Calu3 (cell line): ENCODE measurements around the gene ZNF780B. TPM values are rescaled to one million over a fixed set of nuclear protein-coding genes. Genes with fewer than 3 reads are reported as not detected.
A peak's percentile ranks its signal among the peaks of the same experiment; 100 is the strongest.

Experiments
- BruUV-seq: library from RNA; stranded (reverse); fragments of 400-500 nt; replicated peaks from 2 replicates; lab custom pipeline; 2021; lab: Mats Ljungman, UMichigan
- CTCF ChIA-PET: fragments of 300-600 bp; sonication (Branson Sonifier 250); formaldehyde crosslinking; loops from one replicate; lab custom pipeline; 2022; ENCODE audit warnings: antibody characterized with exemption; lab: Charles Lee
- DNase-seq: peaks from one replicate; pipeline ENCODE4 v3.0.0; 2022
- H3K27ac Mint-ChIP-seq: one replicate; pipeline ENCODE4 v1.8.0; 2022; ENCODE audit warnings: mixed read lengths; ENCODE audit not compliant: unreplicated experiment
- H3K27me3 Mint-ChIP-seq: one replicate; pipeline ENCODE4 v1.8.0; 2022; ENCODE audit warnings: mixed read lengths; ENCODE audit not compliant: unreplicated experiment
- H3K36me3 Mint-ChIP-seq: one replicate; pipeline ENCODE4 v1.8.0; 2022; ENCODE audit warnings: mild to moderate bottlenecking, moderate library complexity, mixed read lengths; ENCODE audit not compliant: insufficient read depth, unreplicated experiment
- H3K4me1 Mint-ChIP-seq: one replicate; pipeline ENCODE4 v1.8.0; 2022; ENCODE audit warnings: mild to moderate bottlenecking, low read depth, mixed read lengths; ENCODE audit not compliant: unreplicated experiment
- H3K4me3 Mint-ChIP-seq: one replicate; pipeline ENCODE4 v1.8.0; 2022; ENCODE audit warnings: mild to moderate bottlenecking, low read depth, moderate library complexity, mixed read lengths; ENCODE audit not compliant: unreplicated experiment
- H3K9me3 Mint-ChIP-seq: one replicate; pipeline ENCODE4 v1.8.0; 2022; ENCODE audit warnings: low read depth, mixed read lengths; ENCODE audit not compliant: unreplicated experiment
- CTCF ChIP-seq: fragments of 200-600 bp; IDR thresholded peaks from one replicate; pipeline ENCODE4 v1.8.0; 2022; ENCODE audit warnings: antibody characterized with exemption; ENCODE audit not compliant: unreplicated experiment
- intact Hi-C: fragments of 100-400 bp; cut with micrococcal nuclease; formaldehyde crosslinking; loops from one replicate; pipeline ENCODE4 v1.10.0; 2022; ENCODE audit not compliant: unreplicated experiment
- total RNA-seq: library from RNA; stranded (reverse); gene quantifications from 2 replicates; pipeline ENCODE4 v1.2.3, GENCODE V29; 2022

ZNF780B gene
- total RNA-seq, 1 experiment from 2014 or later, result 30.2 TPM

DNA sequence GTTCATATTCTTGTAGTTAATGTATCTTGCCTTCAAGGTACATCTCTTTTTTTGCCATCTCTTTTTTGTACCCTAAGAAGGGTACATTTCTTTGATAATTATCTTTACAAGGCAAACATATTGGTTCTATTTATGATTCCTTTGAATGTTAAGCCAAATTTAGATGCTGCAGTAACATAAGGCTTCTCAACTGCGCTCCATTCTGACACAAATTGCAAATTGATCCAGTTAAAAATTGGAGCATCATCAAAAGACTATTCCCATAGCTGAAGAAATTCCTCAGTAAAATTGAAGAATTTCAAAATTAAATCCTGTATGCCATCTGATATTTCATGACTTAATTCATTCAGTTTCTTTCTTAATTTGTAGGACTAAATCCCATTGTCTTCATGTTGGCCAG, 37.4 kb upstream of the ZNF780B start:
- CTCF ChIA-PET, result no interaction called here
- peaks cover 10% of the 10 kb centered on the region for H3K27me3 Mint-ChIP-seq
- no peak overlapping the region for H3K27ac Mint-ChIP-seq
- DNase-seq, result no peak
- H3K9me3 Mint-ChIP-seq, result peaks cover 2% of the 10 kb centered on the region
- no TSS peak for BruUV-seq
- intact Hi-C loops, result no loop called here
- H3K4me3 Mint-ChIP-seq, result no peak overlapping the region
- TF ChIP-seq CTCF, result no peak
- H3K36me3 Mint-ChIP-seq, result peaks cover 25% of the 10 kb centered on the region
- H3K4me1 Mint-ChIP-seq, result peaks cover 17% of the 10 kb centered on the region

DNA sequence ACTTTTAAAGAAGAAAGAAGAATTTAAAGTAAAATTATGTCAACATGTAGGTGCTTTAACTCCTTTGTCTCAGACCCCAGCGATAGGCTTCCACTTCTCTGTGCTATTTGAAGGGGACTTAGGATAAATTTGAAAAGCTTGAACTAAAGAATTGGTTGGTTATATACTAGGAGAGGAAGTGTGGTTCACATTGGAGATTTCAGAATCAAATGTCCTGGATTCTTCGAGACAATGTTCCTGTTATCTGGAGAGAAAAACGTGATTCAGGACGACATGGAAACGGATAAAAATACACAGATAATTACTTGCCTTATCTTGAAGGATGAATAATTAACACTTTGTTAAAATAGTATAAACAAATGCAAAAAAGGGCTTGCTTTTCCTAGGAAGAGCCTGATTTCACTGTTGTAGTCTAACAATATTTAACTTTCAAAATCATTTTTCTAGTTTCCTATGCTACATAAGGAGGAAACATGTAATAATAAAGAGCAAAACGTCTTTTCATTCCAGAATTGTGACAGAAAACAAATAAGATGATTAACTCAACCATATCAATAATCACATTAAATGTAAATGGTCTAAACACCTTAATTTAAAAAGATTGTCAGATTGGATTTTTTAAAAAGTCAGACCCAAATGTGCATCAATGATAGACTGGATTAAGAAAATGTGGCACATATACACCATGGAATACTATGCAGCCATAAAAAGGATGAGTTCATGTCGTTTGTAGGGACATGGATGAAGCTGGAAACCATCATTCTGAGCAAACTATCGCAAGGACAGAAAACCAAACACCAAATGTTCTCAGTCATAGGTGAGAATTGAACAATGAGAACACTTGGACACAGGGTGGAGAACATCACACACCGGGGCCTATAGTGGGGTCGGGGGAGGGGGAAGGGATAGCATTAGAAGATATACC, 35.4 kb upstream of the ZNF780B start:
- Mint-ChIP-seq H3K9me3 (no peaks in the 10 kb centered on the region), H3K27ac (peak overlapping the region; percentile 97), H3K27me3 (no peaks in the 10 kb centered on the region), H3K4me3 (peak overlapping the region; percentile 95), H3K4me1 (peaks cover 17% of the 10 kb centered on the region), H3K36me3 (peaks cover 20% of the 10 kb centered on the region)
- TF ChIP-seq CTCF, result no peak
- TSS peak; percentile 78 for BruUV-seq
- no peak for DNase-seq
- intact Hi-C loops, result no loop called here
- CTCF ChIA-PET, result interaction anchor here (0.5 to 1.9 kb wide), 4 partner anchors 35 to 321 kb away, joined by 3 to 14 read pairs (median 4); partner anchors contain the start of gene PSMC4

DNA sequence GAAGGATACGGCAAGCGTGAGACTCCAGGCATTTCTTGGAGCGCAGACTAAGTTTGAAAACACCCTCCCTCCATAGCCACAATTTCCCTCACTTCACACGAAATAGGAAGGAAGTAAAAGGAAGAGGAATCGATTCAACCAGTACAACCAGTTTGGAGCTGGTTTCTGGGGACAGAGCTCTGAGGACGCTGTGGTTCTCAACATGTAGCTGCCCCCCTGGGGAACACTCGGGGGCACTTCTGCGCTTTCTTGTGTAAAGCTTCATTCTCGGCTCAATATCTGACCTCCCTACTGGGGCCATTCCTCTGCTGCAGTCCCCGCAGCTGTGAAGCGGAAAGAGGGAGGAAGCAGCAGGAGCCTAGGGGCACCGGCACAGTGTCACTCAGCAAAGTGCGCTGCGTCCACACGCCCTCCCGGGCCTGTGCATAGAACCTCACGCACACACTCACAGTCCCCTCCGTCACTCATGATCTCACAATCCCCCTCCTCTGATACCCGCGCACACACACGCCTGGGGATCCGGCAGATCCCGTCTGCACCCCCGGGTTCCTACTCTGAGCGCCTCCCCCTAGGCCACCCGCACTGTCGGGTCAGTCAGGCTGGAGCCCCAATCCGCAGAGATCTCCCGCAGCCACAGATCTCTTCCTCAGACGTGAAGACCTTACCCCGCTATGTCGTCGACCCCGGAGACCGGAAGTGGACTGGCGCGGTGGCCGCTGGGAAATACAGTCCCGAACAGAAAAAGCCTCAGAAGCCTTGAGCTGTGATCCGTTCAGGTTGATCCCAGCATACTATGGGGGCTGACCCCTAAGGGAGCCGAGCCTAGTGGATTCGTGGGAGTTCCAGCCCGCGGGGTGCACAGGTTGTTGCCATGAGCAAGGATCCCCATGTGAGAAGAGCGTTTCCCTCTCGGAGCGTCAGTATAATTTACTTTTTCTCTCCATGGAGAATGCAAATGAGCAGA, 34.5 kb upstream of the ZNF780B start, which contains the start of gene ZNF780A:
Gene ZNF780A (minus strand): TSS at position 703 of the 964 bp plus-strand sequence. CDS start 6,190 bp downstream, outside the sequence.
- DNase-seq, result peak; percentile 84
- peaks cover 17% of the 10 kb centered on the region for H3K4me1 Mint-ChIP-seq
- CTCF ChIA-PET, result interaction anchor here (0.5 to 1.9 kb wide), 6 partner anchors 11 to 320 kb away, joined by 3 to 14 read pairs (median 4); partner anchors contain the start of gene PSMC4
- peak within 1 kb of the TSS; percentile 97 for H3K27ac Mint-ChIP-seq
- intact Hi-C loops, result no loop called here
- TF ChIP-seq CTCF, result no peak
- H3K27me3 Mint-ChIP-seq, result no peaks in the 10 kb centered on the region
- no TSS peak for BruUV-seq
- H3K36me3 Mint-ChIP-seq, result peaks cover 20% of the 10 kb centered on the region
- no peaks in the 10 kb centered on the region for H3K9me3 Mint-ChIP-seq
- peak within 1 kb of the TSS; percentile 95 for H3K4me3 Mint-ChIP-seq

- CTCF ChIA-PET, result interaction anchor here (1.2 to 1.9 kb wide), 3 partner anchors 10 to 119 kb away, joined by 3 to 14 read pairs (median 5); partner anchors contain the start of gene PSMC4
- Mint-ChIP-seq H3K4me1 (peaks cover 23% of the 10 kb centered on the region), H3K27me3 (no peaks in the 10 kb centered on the region), H3K4me3 (peak overlapping the region; percentile 95), H3K9me3 (no peaks in the 10 kb centered on the region), H3K36me3 (peaks cover 20% of the 10 kb centered on the region), H3K27ac (peak overlapping the region; percentile 97)
- no TSS peak for BruUV-seq
- intact Hi-C loops, result no loop called here
- DNase-seq, result peak; percentile 10
- no peak for TF ChIP-seq CTCF
Measured at GRCh38 chr19:40089462-40089861, 33.4 kb upstream of the ZNF780B start.
